GM18951 (cell line): Measurements from ENCODE around the gene MCOLN2.

Experiments used
- POLR2A ChIP-seq: IDR thresholded peaks from 4 replicates; pipeline ENCODE4 v1.6.1; 2011; ENCODE audit warnings: mild to moderate bottlenecking; ENCODE audit not compliant: insufficient read length, insufficient read depth; ENCODE audit errors: extremely low read depth
- in situ Hi-C: fragments of 300-500 bp; cut with MboI; formaldehyde crosslinking; loops from one replicate; pipeline ENCODE4 v1.12.0; 2022; ENCODE audit warnings: low sequenced_read_pairs, mixed read lengths, inconsistent platforms; ENCODE audit not compliant: unreplicated experiment

Gene MCOLN2

DNA sequence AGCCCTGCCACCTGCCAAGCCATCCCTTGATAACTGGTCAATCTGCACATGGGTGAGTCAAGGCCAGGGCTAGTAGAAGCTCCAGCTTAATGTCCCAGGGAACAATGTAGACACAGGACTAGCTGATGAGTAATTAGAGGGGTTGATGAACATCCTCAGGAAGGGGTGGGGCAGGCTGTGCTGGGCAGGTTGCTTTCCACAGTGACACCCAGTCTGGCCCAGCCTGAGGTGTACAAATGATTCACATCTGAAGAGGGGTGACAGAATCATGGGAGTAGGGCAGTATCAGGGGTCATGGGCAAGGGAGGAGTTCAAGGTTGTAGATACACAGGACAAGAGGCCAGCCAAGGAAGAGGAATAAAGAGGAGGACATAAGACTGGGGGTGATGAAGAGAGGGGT lies 108.2 kb downstream of the MCOLN2 start:
- in situ Hi-C loops = no loop called here
- no peak for TF ChIP-seq POLR2A

DNA sequence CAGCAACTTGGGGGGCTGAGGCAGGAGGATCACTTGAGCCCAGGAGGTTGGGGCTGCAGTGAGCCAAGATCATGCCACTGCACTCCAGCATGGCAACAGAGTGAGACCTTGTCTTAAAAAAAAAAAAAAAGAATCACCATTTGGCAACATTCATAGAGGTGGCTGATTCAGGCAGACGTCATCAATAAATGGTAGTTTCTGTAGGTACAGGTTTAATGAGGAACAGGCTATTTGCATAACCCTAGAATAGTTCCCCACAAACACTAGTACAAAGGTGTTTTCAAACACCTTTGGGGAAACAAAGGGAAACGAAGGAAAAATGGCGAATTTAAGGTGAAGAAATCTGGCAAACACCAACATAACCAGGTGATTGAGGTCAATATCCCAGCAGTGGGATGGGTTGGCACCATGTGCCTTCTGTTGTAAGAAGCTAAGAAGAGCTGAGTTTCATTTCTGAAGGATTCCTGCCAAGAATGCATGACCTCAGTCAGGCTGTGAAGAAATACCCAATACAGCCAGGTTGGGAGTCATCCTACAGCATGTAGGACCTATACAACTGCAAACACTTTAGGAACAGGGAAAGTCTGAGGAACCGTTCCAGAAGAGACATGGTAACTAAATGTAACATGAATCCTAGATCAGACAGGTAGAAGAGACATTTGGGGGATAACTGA lies 109.5 kb downstream of the MCOLN2 start:
- in situ Hi-C loops = no loop called here
- TF ChIP-seq POLR2A = no peak

GRCh38 chr1:84885469-84885868 lies 111.4 kb downstream of the MCOLN2 start:
- no peak for TF ChIP-seq POLR2A
- in situ Hi-C loops = no loop called here

GRCh38 chr1:84884671-84885389 lies 112.1 kb downstream of the MCOLN2 start:
- no peak for TF ChIP-seq POLR2A
- in situ Hi-C loops = no loop called here

DNA sequence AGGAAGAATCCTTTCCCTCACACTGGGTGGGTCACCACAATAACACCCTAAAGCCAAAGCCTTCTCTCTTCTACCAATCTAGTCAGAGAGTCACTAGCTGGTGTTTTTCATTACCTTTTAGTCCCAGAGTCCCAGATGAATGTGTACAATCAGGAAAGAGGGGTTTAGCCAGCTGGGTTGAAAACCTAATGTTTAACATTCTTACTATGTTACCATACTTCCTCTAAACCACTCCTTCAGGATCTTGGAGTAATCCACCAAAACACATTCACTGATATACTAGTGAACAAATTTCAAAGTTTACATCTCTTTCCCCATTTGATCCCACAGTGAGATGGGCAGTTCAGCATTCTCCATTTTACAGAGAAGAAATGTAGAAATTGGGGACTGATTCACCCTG lies 113.6 kb downstream of the MCOLN2 start:
- no peak for TF ChIP-seq POLR2A
- in situ Hi-C loops = no loop called here

DNA sequence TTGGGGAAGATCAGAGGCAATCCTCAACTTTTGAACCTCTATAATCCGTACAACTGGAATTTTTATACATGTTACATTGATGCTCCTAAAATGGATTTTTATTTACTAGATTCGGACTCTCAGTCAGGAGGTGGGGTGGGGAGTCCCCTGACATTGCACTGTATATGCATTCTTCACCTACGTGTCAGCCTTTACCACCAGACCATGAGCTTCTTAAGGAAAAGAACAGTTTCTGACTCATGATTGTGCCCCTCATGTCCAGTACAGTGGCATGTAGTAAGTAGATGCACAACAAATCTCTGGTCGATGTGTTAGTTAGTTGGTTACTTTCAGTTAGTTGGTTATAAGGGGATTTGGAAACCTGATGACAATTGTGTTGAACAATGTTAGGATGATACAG lies 119.3 kb downstream of the MCOLN2 start:
- in situ Hi-C loops = no loop called here
- no peak for TF ChIP-seq POLR2A

- in situ Hi-C loops = no loop called here
- TF ChIP-seq POLR2A = no peak
These were observed 120.6 kb downstream of the MCOLN2 start for GRCh38 chr1:84876353-84876752.
